ENCODE data around the gene DGUOK. TPM values are rescaled to one million over a fixed set of nuclear protein-coding genes. Genes with fewer than 3 reads are reported as not detected.
"Not testable (repeated sequence)": the region's sequence is repeated elsewhere in the genome, so short reads cannot be mapped to it uniquely, and the experiment has no call there.

Gene DGUOK
- total and polyA plus RNA-seq, 4 donors = 28.9 to 103 (median 73.9) TPM

GRCh38 chr2:73902284-73902683, 24.4 kb upstream of the DGUOK start:
- Histone ChIP-seq H3K27me3 (ENCODE audit: control insufficient read depth in 3 of 3, insufficient read depth in 3 of 3, low read length in 2 of 3) (peaks cover 0 to 2% (median 0%) of the 10 kb centered on the region in 3 donors), H3K9ac (ENCODE audit: insufficient read depth in 1 of 2, low read length in 2 of 2) (no peak overlapping the region), H3K27ac (ENCODE audit: low read depth in 1 of 2, low read length in 1 of 2) (no peak overlapping the region), H3K4me1 (ENCODE audit: control insufficient read depth in 5 of 5, insufficient read depth in 5 of 5, low read length in 5 of 5) (no peaks in the 10 kb centered on the region), H3K9me3 (ENCODE audit: control insufficient read depth in 4 of 4, insufficient read depth in 3 of 4, low read length in 3 of 4) (peaks cover 0 to 3% (median 0%) of the 10 kb centered on the region in 4 donors), H3K36me3 (ENCODE audit: control insufficient read depth in 4 of 4, insufficient read depth in 4 of 4, low read length in 4 of 4) (no peaks in the 10 kb centered on the region), H3K4me3 (no peak overlapping the region)
- no peak for DNase-seq
- no peak for TF ChIP-seq CTCF (IDR thresholded peaks at IDR 0.05; ENCODE audit: control extremely low read depth, extremely low read depth)
- WGBS, 2 donors = 82 to 84% methylated on average over 4 of the region's 4 CpGs
- ATAC-seq (ENCODE audit: insufficient read depth, low FRiP score) = no peak

- H3K9me3 ChIP-seq (ENCODE audit: control insufficient read depth in 4 of 4, insufficient read depth in 3 of 4, low read length in 3 of 4) = peaks cover 0 to 3% (median 0%) of the 10 kb centered on the region in 4 donors
- H3K4me1 ChIP-seq (ENCODE audit: control insufficient read depth in 5 of 5, insufficient read depth in 5 of 5, low read length in 5 of 5) = no peaks in the 10 kb centered on the region
- no peak overlapping the region for H3K4me3 ChIP-seq
- no peak overlapping the region for H3K27ac ChIP-seq (ENCODE audit: low read depth in 1 of 2, low read length in 1 of 2)
- no peaks in the 10 kb centered on the region for H3K36me3 ChIP-seq (ENCODE audit: control insufficient read depth in 4 of 4, insufficient read depth in 4 of 4, low read length in 4 of 4)
- peaks cover 0 to 2% (median 0%) of the 10 kb centered on the region in 3 donors for H3K27me3 ChIP-seq (ENCODE audit: control insufficient read depth in 3 of 3, insufficient read depth in 3 of 3, low read length in 2 of 3)
- DNase-seq (no peak), ATAC-seq (ENCODE audit: insufficient read depth, low FRiP score) (no peak)
- H3K9ac ChIP-seq (ENCODE audit: insufficient read depth in 1 of 2, low read length in 2 of 2) = no peak overlapping the region
- no peak for TF ChIP-seq CTCF (IDR thresholded peaks at IDR 0.05; ENCODE audit: control extremely low read depth, extremely low read depth)
- 87 to 97% methylated on average over 4 of the region's 4 CpGs for whole genome bisulfite sequencing, 2 donors
Measured at GRCh38 chr2:73903313-73903712, 23.4 kb upstream of the DGUOK start.

- H3K9ac ChIP-seq (ENCODE audit: insufficient read depth in 1 of 2, low read length in 2 of 2); H3K27ac ChIP-seq (ENCODE audit: low read depth in 1 of 2, low read length in 1 of 2); H3K4me3 ChIP-seq; H3K27me3 ChIP-seq (ENCODE audit: control insufficient read depth in 3 of 3, insufficient read depth in 3 of 3, low read length in 2 of 3); DNase-seq; H3K36me3 ChIP-seq (ENCODE audit: control insufficient read depth in 4 of 4, insufficient read depth in 4 of 4, low read length in 4 of 4); H3K4me1 ChIP-seq (ENCODE audit: control insufficient read depth in 5 of 5, insufficient read depth in 5 of 5, low read length in 5 of 5); ATAC-seq (ENCODE audit: insufficient read depth, low FRiP score); H3K9me3 ChIP-seq (ENCODE audit: control insufficient read depth in 4 of 4, insufficient read depth in 3 of 4, low read length in 3 of 4): not testable (repeated sequence)
- 91 to 95% methylated on average over 5 of the region's 5 CpGs for WGBS, 2 donors
Measured at GRCh38 chr2:73903949-73904613, 22.6 kb upstream of the DGUOK start.

- Histone ChIP-seq H3K27ac (ENCODE audit: low read depth in 1 of 2, low read length in 1 of 2) (no peak overlapping the region), H3K36me3 (ENCODE audit: control insufficient read depth in 4 of 4, insufficient read depth in 4 of 4, low read length in 4 of 4) (no peaks in the 10 kb centered on the region), H3K9ac (ENCODE audit: insufficient read depth in 1 of 2, low read length in 2 of 2) (no peak overlapping the region), H3K27me3 (ENCODE audit: control insufficient read depth in 3 of 3, insufficient read depth in 3 of 3, low read length in 2 of 3) (peaks cover 0 to 2% (median 0%) of the 10 kb centered on the region in 3 donors), H3K4me1 (ENCODE audit: control insufficient read depth in 5 of 5, insufficient read depth in 5 of 5, low read length in 5 of 5) (no peaks in the 10 kb centered on the region), H3K4me3 (no peak overlapping the region), H3K9me3 (ENCODE audit: control insufficient read depth in 4 of 4, insufficient read depth in 3 of 4, low read length in 3 of 4) (peaks cover 0 to 3% (median 0%) of the 10 kb centered on the region in 4 donors)
- no peak for TF ChIP-seq CTCF (IDR thresholded peaks at IDR 0.05; ENCODE audit: control extremely low read depth, extremely low read depth)
- ATAC-seq (ENCODE audit: insufficient read depth, low FRiP score) (no peak), DNase-seq (no peak)
- 95 to 96% methylated on average over 1 of the region's 1 CpG for WGBS, 2 donors
Measured at GRCh38 chr2:73904952-73905351, 21.7 kb upstream of the DGUOK start.
